HG03159 (cell line): ENCODE results near the gene PRDM15.

Source experiments
- ATAC-seq: cut with Tn5 transposase; IDR thresholded peaks from one replicate; pipeline ENCODE4 v1.9.1; 2021; ENCODE audit warnings: mild to moderate bottlenecking, moderate library complexity; ENCODE audit not compliant: unreplicated experiment

PRDM15 gene

GRCh38 chr21:41913230-41913629 is 34.1 kb upstream of the PRDM15 start:
- no peak for ATAC-seq

GRCh38 chr21:41908829-41909228 is 29.7 kb upstream of the PRDM15 start:
- ATAC-seq, result no peak

GRCh38 chr21:41907496-41908258 is 28.5 kb upstream of the PRDM15 start:
- ATAC-seq, result no peak

GRCh38 chr21:41906770-41907169 is 27.6 kb upstream of the PRDM15 start:
- no peak for ATAC-seq

- no peak for ATAC-seq
Measured at GRCh38 chr21:41903559-41904351, 24.6 kb upstream of the PRDM15 start.

- no peak for ATAC-seq
Measured at GRCh38 chr21:41902946-41903345, 23.8 kb upstream of the PRDM15 start.

GRCh38 chr21:41901782-41902181 is 22.6 kb upstream of the PRDM15 start:
- no peak for ATAC-seq

- ATAC-seq, result no peak
Measured at GRCh38 chr21:41901099-41901498, 22.0 kb upstream of the PRDM15 start.

GRCh38 chr21:41900401-41900800 is 21.3 kb upstream of the PRDM15 start:
- ATAC-seq, result no peak

GRCh38 chr21:41899426-41900202 is 20.5 kb upstream of the PRDM15 start:
- ATAC-seq, result no peak

- ATAC-seq, result no peak
Measured at GRCh38 chr21:41898998-41899397, 19.9 kb upstream of the PRDM15 start.

- ATAC-seq, result no peak
Measured at GRCh38 chr21:41897700-41898099, 18.6 kb upstream of the PRDM15 start.

GRCh38 chr21:41897047-41897669 is 18.0 kb upstream of the PRDM15 start:
- no peak for ATAC-seq

- ATAC-seq, result no peak
Measured at GRCh38 chr21:41895643-41896493, 16.7 kb upstream of the PRDM15 start.

- no peak for ATAC-seq
Measured at GRCh38 chr21:41894922-41895557, 15.9 kb upstream of the PRDM15 start.

- ATAC-seq, result no peak
Measured at GRCh38 chr21:41894511-41894910, 15.4 kb upstream of the PRDM15 start.

- ATAC-seq, result no peak
Measured at GRCh38 chr21:41892726-41893125, 13.6 kb upstream of the PRDM15 start.

GRCh38 chr21:41891132-41891531 is 12.0 kb upstream of the PRDM15 start:
- no peak for ATAC-seq

- no peak for ATAC-seq
Measured at GRCh38 chr21:41890355-41890754, 11.2 kb upstream of the PRDM15 start.
